Stomach (tissue), 9 donors: Measurements from ENCODE around the gene TSPAN32. TPM values are rescaled to one million over a fixed set of nuclear protein-coding genes. Genes with fewer than 3 reads are reported as not detected.
A peak's percentile ranks its signal among the peaks of the same experiment; 100 is the strongest.

Experiments used
- DNase-seq, 2 donors: peaks; one replicate each; pipeline versions ENCODE4 v3.0.0 to v3.0.0-alpha.2; 2013 to 2019
- H3K27ac ChIP-seq, 5 donors: fragments of 200-600 bp in 4 of 5; sonication (generic) in 4 of 5; one replicate each; pipeline ENCODE4 v1.5.1; 2013 to 2019; ENCODE audit warnings: mild to moderate bottlenecking in 1 of 5, moderate library complexity in 1 of 5
- H3K27me3 ChIP-seq, 3 donors: fragments of 200-600 bp; sonication (generic); one replicate each; pipeline ENCODE4 v1.5.1; 2017 to 2019; ENCODE audit warnings: mixed run types in 1 of 3
- H3K36me3 ChIP-seq, 4 donors: fragments of 200-600 bp; sonication (generic); 1 replicate in 3 of 4; 2 replicates in 1 of 4; pipeline ENCODE4 v1.5.1; 2016 to 2019
- H3K4me1 ChIP-seq, 4 donors: fragments of 200-600 bp; sonication (generic); one replicate each; pipeline ENCODE4 v1.5.1; 2016 to 2019
- H3K4me3 ChIP-seq, 4 donors: fragments of 200-600 bp; sonication (generic) in 3 of 4; one replicate each; pipeline ENCODE4 v1.5.1; 2016 to 2019; ENCODE audit warnings: mild to moderate bottlenecking in 1 of 4
- H3K9me3 ChIP-seq, 4 donors: fragments of 200-600 bp; sonication (generic); one replicate each; pipeline ENCODE4 v1.5.1; 2016 to 2019
- EP300 ChIP-seq: sonication (generic); formaldehyde crosslinking; IDR thresholded peaks from one replicate; pipeline ENCODE4 v1.6.1; 2017; ENCODE audit warnings: antibody characterized with exemption
- POLR2A ChIP-seq, 4 donors: fragments of 450-650 bp; IDR thresholded peaks; one replicate each; pipeline ENCODE4 v1.6.1; 2016; ENCODE audit warnings: antibody characterized with exemption in 4 of 4, control low read depth in 2 of 4, mild to moderate bottlenecking in 1 of 4, moderate library complexity in 1 of 4
- POLR2AphosphoS5 ChIP-seq, 3 donors: sonication (generic); formaldehyde crosslinking; IDR thresholded peaks; one replicate each; pipeline ENCODE4 v1.6.1; 2016; ENCODE audit warnings: antibody characterized with exemption in 3 of 3
- WGBS, 5 donors: extraction: QIAGEN DNeasy Blood & Tissue Kit in 3 of 5; methylation state at CpG; one replicate each; pipeline versions ENCODE4 v1.1.5 to v1.1.7; 2013 to 2018; 5-methylcytosine and 5-hydroxymethylcytosine counted together
- intact Hi-C: fragments of 100-400 bp; cut with DNase I; formaldehyde crosslinking; loops from one replicate; pipeline ENCODE4 v1.15.1; 2023; ENCODE audit warnings: low total_unique reads
- polyA plus RNA-seq, 3 donors: library from polyadenylated mRNA; stranded (reverse); fragments of 200-250 nt; gene quantifications; one replicate each; pipeline ENCODE4 v1.2.3, GENCODE V29; 2013
- total RNA-seq, 5 donors: library from RNA; depleted of rRNA; stranded (reverse); fragments of >200 nt; gene quantifications; one replicate each; pipeline versions ENCODE4 v1.1.0 to v1.2.3, GENCODE V29; 2014 to 2016
- TF ChIP-seq, protein P1 (sequence below), 7 experiments: fragments of 450-650 bp in 4 of 7; fragments of 200-600 bp in 3 of 7; sonication (generic) in 3 of 7; IDR thresholded peaks; one replicate each; pipeline ENCODE4 v1.5.1; 2016 to 2019; ENCODE audit warnings: antibody characterized with exemption in 7 of 7, control low read depth in 2 of 7, mild to moderate bottlenecking in 1 of 7
- donor health status: healthy with polysubstance abuse.
- donor health status: Bipolar disorder and iron deficiency.
- donor health status: healthy.

The TSPAN32 gene
- total and polyA plus RNA-seq, 8 donors: 1.1 to 9.0 (median 2.3) TPM; not detected in 4

DNA sequence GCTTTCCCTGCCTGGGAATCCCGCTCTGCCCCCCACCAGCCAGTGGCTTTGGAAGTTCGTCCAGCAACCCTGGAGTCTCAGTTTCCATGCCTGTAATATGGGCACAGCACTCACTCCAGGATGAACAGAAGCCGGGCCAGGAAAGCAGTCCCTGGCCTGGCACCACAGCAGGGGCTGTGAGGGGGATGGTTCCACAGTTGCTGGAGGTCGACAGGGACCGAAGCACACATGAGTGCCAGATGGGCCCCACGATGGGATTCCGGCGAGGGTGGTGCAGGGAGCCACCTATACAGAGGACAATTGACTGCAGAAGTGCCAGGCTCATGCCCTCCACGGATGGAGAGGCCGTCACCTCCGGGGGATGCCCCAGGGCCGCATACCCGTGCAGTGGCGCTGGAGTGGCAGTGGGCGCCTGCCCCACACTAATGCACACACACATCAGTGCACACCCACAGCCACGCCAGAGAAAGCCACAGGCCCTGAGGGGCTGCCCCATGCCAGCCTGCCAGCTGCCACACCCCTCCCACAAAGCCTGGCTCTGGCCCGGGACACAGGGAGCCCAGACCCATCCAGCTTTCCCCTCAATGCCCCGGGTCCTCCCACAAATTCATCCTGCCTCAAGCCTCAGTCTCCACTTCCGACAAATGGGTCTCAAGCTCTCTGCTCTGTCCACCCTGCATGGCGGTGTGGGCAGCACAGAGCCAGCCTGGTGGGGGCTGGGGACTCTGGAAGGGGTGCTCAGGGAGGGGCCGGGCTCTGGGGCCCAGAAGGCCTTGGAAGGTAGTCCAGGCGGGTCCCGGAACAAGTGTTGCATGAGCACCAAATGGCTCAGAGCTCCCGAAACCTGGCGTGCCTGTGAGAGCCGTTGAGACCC lies 41.1 kb upstream of the TSPAN32 start:
- TF ChIP-seq, protein P1, sequence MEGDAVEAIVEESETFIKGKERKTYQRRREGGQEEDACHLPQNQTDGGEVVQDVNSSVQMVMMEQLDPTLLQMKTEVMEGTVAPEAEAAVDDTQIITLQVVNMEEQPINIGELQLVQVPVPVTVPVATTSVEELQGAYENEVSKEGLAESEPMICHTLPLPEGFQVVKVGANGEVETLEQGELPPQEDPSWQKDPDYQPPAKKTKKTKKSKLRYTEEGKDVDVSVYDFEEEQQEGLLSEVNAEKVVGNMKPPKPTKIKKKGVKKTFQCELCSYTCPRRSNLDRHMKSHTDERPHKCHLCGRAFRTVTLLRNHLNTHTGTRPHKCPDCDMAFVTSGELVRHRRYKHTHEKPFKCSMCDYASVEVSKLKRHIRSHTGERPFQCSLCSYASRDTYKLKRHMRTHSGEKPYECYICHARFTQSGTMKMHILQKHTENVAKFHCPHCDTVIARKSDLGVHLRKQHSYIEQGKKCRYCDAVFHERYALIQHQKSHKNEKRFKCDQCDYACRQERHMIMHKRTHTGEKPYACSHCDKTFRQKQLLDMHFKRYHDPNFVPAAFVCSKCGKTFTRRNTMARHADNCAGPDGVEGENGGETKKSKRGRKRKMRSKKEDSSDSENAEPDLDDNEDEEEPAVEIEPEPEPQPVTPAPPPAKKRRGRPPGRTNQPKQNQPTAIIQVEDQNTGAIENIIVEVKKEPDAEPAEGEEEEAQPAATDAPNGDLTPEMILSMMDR (IDR thresholded peaks at IDR 0.05): no peak
- no peak for TF ChIP-seq POLR2AphosphoS5 (IDR thresholded peaks at IDR 0.05)
- TF ChIP-seq EP300: no peak
- no peak for TF ChIP-seq POLR2A (IDR thresholded peaks at IDR 0.05)
- Histone ChIP-seq H3K27ac (no peak overlapping the region), H3K4me1 (peaks cover 0 to 14% (median 7%) of the 10 kb centered on the region in 4 donors), H3K9me3 (no peaks in the 10 kb centered on the region), H3K27me3 (peaks cover 0 to 27% (median 0%) of the 10 kb centered on the region in 3 donors), H3K36me3 (no peaks in the 10 kb centered on the region), H3K4me3 (no peak overlapping the region)
- WGBS, 5 donors: 79 to 87% (median 81%) methylated on average over 6 to 26 of the region's 26 CpGs
- peak in 1 of 2 donors; percentile 21 for DNase-seq
- intact Hi-C loops: no loop called here

DNA sequence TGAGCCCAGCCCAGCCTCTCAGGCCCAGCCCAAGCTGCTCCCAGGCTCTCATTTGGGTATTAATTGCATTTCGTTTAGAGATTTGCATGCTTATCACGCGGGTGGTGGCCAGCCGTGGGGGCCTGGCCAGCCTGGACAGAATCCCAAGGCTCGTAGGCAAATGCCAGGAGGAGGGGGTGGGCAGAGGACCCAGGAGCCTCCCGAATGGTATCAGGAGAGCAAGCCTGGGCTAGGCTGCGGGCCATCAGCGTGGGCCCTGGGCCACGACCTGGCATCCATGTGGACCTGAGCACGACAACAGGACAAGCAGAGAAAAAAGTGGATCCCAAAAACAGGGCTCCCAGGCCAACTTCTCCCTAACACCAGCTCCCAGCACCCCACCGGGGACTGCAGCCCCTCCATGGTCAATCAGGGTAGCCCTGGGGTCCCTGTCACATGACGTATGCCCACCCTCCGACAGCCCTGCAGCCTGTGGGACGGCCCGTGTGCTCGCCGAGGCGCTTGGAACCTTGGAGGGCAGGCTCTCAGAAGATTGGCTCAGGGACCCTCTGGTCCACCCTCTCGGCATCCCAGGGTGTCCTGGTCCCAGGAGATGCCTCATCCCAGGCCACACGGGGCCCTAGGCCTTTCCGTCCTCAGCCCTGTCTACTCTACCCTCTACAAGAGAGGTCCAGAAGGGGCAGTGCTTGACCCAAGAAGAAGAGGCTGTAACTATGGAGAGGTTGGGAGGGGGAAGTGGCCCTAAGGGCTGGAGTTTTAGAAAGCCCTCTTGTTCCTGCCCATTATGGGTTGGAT lies 40.2 kb upstream of the TSPAN32 start:
- TF ChIP-seq, protein P1 (IDR thresholded peaks at IDR 0.05): no peak
- TF ChIP-seq POLR2A (IDR thresholded peaks at IDR 0.05) (no peak), EP300 (no peak), POLR2AphosphoS5 (IDR thresholded peaks at IDR 0.05) (no peak)

GRCh38 chr11:2262301-2263070 lies 39.3 kb upstream of the TSPAN32 start:
- H3K4me3 ChIP-seq: no peak overlapping the region
- H3K36me3 ChIP-seq: no peaks in the 10 kb centered on the region
- peak in 1 of 2 donors; percentile 72 for DNase-seq
- no peak for TF ChIP-seq EP300
- TF ChIP-seq, protein P1 (IDR thresholded peaks at IDR 0.05): no peak
- no peak for TF ChIP-seq POLR2A (IDR thresholded peaks at IDR 0.05)
- TF ChIP-seq POLR2AphosphoS5 (IDR thresholded peaks at IDR 0.05): no peak
- intact Hi-C loops: no loop called here
- no peaks in the 10 kb centered on the region for H3K9me3 ChIP-seq
- no peak overlapping the region for H3K27ac ChIP-seq
- peaks cover 0 to 30% (median 0%) of the 10 kb centered on the region in 3 donors for H3K27me3 ChIP-seq
- peaks cover 0 to 9% (median 3%) of the 10 kb centered on the region in 4 donors for H3K4me1 ChIP-seq
- WGBS, 5 donors: 91 to 97% (median 91%) methylated on average over 18 of the region's 18 CpGs

More for the DNA sequence above, 40.2 kb upstream of the TSPAN32 start:
- Histone ChIP-seq H3K4me3 (no peak overlapping the region), H3K4me1 (peaks cover 0 to 14% (median 9%) of the 10 kb centered on the region in 4 donors), H3K36me3 (no peaks in the 10 kb centered on the region), H3K27me3 (peaks cover 0 to 27% (median 0%) of the 10 kb centered on the region in 3 donors), H3K9me3 (no peaks in the 10 kb centered on the region), H3K27ac (no peak overlapping the region)
- no peak for DNase-seq
- WGBS, 5 donors: 65 to 77% (median 69%) methylated on average over 15 to 21 of the region's 21 CpGs
- intact Hi-C loops: no loop called here
